ENCODE measurements around the gene CCNQ.

DNA sequence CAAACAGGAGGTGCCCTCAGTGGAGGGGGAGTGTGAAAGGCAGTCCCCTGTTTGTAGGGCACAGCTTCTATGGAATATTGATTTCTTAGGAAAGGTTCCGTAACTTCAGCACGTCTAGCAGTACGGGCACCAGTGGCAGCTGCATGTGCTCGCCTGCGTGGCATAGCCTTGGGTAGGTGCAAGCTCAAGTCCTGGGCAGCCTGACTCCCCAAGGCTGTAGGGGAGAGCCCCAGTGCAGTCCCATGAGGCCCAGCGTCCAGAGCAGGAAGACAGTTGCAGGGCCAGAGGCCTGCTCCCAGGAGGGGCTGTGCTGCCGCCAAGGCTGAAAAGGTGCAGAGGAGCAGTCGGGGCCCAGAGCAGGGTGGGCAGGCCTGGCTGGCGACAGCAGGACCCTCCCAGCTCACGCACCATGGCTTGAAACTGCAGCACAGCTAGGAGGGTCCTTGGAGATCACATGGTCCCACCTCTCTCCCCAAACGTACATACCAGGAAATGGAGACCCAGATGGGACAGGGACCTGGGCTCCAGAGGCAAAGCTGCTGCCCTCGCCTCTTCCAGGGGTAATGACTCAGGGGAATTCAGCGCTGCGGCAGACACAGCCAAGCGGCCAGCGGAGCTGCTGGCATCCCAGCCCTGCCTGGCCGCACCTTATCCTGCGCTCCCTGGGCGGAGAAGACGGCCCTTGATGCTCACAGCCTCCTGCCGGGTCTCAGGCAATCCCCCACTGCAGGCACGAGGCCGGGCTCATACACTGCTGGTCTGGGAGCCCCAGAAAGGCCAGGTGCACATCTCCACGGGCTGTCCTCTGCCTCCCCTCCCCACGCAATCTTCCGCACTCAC is 42.0 kb upstream of the CCNQ start:
- TF ChIP-seq, protein P1, sequence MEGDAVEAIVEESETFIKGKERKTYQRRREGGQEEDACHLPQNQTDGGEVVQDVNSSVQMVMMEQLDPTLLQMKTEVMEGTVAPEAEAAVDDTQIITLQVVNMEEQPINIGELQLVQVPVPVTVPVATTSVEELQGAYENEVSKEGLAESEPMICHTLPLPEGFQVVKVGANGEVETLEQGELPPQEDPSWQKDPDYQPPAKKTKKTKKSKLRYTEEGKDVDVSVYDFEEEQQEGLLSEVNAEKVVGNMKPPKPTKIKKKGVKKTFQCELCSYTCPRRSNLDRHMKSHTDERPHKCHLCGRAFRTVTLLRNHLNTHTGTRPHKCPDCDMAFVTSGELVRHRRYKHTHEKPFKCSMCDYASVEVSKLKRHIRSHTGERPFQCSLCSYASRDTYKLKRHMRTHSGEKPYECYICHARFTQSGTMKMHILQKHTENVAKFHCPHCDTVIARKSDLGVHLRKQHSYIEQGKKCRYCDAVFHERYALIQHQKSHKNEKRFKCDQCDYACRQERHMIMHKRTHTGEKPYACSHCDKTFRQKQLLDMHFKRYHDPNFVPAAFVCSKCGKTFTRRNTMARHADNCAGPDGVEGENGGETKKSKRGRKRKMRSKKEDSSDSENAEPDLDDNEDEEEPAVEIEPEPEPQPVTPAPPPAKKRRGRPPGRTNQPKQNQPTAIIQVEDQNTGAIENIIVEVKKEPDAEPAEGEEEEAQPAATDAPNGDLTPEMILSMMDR (IDR thresholded peaks at IDR 0.05; ENCODE audit: insufficient read depth, low read length) = no peak
- TF ChIP-seq POLR2AphosphoS5 (IDR thresholded peaks at IDR 0.05; ENCODE audit: low read depth) (no peak), SPI1 (IDR thresholded peaks at IDR 0.05; ENCODE audit: borderline replicate concordance, low read depth) (no peak)
- TF ChIP-seq, protein P2, sequence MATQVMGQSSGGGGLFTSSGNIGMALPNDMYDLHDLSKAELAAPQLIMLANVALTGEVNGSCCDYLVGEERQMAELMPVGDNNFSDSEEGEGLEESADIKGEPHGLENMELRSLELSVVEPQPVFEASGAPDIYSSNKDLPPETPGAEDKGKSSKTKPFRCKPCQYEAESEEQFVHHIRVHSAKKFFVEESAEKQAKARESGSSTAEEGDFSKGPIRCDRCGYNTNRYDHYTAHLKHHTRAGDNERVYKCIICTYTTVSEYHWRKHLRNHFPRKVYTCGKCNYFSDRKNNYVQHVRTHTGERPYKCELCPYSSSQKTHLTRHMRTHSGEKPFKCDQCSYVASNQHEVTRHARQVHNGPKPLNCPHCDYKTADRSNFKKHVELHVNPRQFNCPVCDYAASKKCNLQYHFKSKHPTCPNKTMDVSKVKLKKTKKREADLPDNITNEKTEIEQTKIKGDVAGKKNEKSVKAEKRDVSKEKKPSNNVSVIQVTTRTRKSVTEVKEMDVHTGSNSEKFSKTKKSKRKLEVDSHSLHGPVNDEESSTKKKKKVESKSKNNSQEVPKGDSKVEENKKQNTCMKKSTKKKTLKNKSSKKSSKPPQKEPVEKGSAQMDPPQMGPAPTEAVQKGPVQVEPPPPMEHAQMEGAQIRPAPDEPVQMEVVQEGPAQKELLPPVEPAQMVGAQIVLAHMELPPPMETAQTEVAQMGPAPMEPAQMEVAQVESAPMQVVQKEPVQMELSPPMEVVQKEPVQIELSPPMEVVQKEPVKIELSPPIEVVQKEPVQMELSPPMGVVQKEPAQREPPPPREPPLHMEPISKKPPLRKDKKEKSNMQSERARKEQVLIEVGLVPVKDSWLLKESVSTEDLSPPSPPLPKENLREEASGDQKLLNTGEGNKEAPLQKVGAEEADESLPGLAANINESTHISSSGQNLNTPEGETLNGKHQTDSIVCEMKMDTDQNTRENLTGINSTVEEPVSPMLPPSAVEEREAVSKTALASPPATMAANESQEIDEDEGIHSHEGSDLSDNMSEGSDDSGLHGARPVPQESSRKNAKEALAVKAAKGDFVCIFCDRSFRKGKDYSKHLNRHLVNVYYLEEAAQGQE (IDR thresholded peaks at IDR 0.05; ENCODE audit: insufficient replicate concordance, low read depth) = no peak
